HCT116 (cell line): ENCODE measurements around the gene ADARB2. TPM values are rescaled to one million over a fixed set of nuclear protein-coding genes. Genes with fewer than 3 reads are reported as not detected.
"Not testable (repeated sequence)": the region's sequence is repeated elsewhere in the genome, so short reads cannot be mapped to it uniquely, and the experiment has no call there.

ENCODE experiments used
- ATAC-seq: fragments of 200-7000 bp; cut with Tn5 transposase; 2 replicates; pipeline ENCODE4 v1.9.1; 2020; ENCODE audit warnings: mild to moderate bottlenecking, moderate library complexity
- BruUV-seq: library from RNA; stranded (reverse); fragments of 400-500 nt; replicated peaks from 2 replicates; lab custom pipeline; 2021; lab: Mats Ljungman, UMichigan
- CTCF ChIA-PET: fragments of 300-600 bp; sonication (Branson Sonifier 250); formaldehyde crosslinking; loops from one replicate; lab custom pipeline; 2021; ENCODE audit warnings: antibody characterized with exemption; lab: Charles Lee
- POLR2A ChIA-PET: fragments of 300-600, 350-600 bp; sonication (Branson Sonifier 250); formaldehyde crosslinking; loops from one replicate; lab custom pipeline; 2021; ENCODE audit warnings: antibody characterized with exemption; lab: Charles Lee
- RAD21 ChIA-PET, 2 experiments: fragments of 300-600 bp; sonication (Branson Sonifier 250); formaldehyde crosslinking; loops; one replicate each; lab custom pipeline; 2023; ENCODE audit warnings: low total read pairs in 2 of 2; ENCODE audit not compliant: uncharacterized antibody in 2 of 2, unreplicated experiment in 2 of 2, low non-redundant PET in 1 of 2; lab: Charles Lee
- DNase-seq: peaks from one replicate; pipeline ENCODE4 v3.0.0-alpha.2; 2010; ENCODE audit warnings: low read depth, low spot score
- H2AFZ ChIP-seq: fragments of 200-600 bp; shearing (Covaris generic), sonication (generic); 2 replicates; pipeline ENCODE4 v1.6.1; 2017; ENCODE audit warnings: low read depth, mixed run types, mixed read lengths, antibody characterized with exemption, low read length; ENCODE audit not compliant: poor library complexity, severe bottlenecking
- H3K27ac ChIP-seq: 2 replicates; pipeline ENCODE4 v1.5.1; 2012; ENCODE audit warnings: low read depth, low read length
- H3K27me3 ChIP-seq: fragments of 200-600 bp; sonication (generic); 2 replicates; pipeline ENCODE4 v1.6.1; 2016; ENCODE audit warnings: mixed run types, low read length, mixed read lengths; ENCODE audit not compliant: insufficient read depth
- H3K36me3 ChIP-seq, 2 experiments: fragments of 200-500 bp in 1 of 2; fragments of 200-600 bp in 1 of 2; sonication (Bioruptor generic) in 1 of 2; sonication (generic) in 1 of 2; 2 replicates each; pipeline versions ENCODE4 v1.5.1 to v1.6.1; 2014 to 2016; ENCODE audit warnings: low read length in 2 of 2, inconsistent platforms in 1 of 2, mixed read lengths in 1 of 2, mixed run types in 1 of 2; ENCODE audit not compliant: insufficient read depth in 2 of 2, control insufficient read depth in 1 of 2
- H3K4me1 ChIP-seq, 2 experiments: fragments of 200-600 bp in 1 of 2; sonication (generic) in 1 of 2; 2 replicates each; pipeline versions ENCODE4 v1.5.1 to v1.6.1; 2012 to 2017; ENCODE audit warnings: low read length in 2 of 2, inconsistent platforms in 1 of 2, mild to moderate bottlenecking in 1 of 2, mixed read lengths in 1 of 2, mixed run types in 1 of 2, moderate library complexity in 1 of 2; ENCODE audit not compliant: insufficient read depth in 2 of 2, control insufficient read depth in 1 of 2
- H3K4me2 ChIP-seq: fragments of 200-600 bp; sonication (generic); 2 replicates; pipeline ENCODE4 v1.6.1; 2017; ENCODE audit warnings: mixed run types, low read length, mixed read lengths
- H3K4me3 ChIP-seq, 2 experiments: fragments of 200-600 bp in 1 of 2; sonication (generic) in 1 of 2; replicated peaks in 1 of 2; 2 replicates each; pipeline ENCODE4 v1.5.1; 2011 to 2016; ENCODE audit warnings: low read length in 2 of 2, control low read depth in 1 of 2, low read depth in 1 of 2, mild to moderate bottlenecking in 1 of 2, mixed read lengths in 1 of 2, mixed run types in 1 of 2
- H3K79me2 ChIP-seq: fragments of 200-600 bp; sonication (generic); 2 replicates; pipeline ENCODE4 v1.6.1; 2017; ENCODE audit warnings: mild to moderate bottlenecking, mixed run types, low read length, moderate library complexity, mixed read lengths; ENCODE audit not compliant: insufficient read depth
- H3K9ac ChIP-seq: fragments of 200-600 bp; sonication (generic); 2 replicates; pipeline ENCODE4 v1.6.1; 2016; ENCODE audit warnings: low read length, mixed read lengths
- H3K9me2 ChIP-seq: fragments of 200-600 bp; sonication (generic), shearing (Covaris generic); 2 replicates; pipeline ENCODE4 v1.6.1; 2017; ENCODE audit warnings: mixed run types, mild to moderate bottlenecking, moderate library complexity; ENCODE audit not compliant: insufficient read depth
- H3K9me3 ChIP-seq, 2 experiments: fragments of 200-500 bp in 1 of 2; fragments of 200-600 bp in 1 of 2; sonication (Bioruptor generic) in 1 of 2; sonication (generic) in 1 of 2; 2 replicates each; pipeline ENCODE4 v1.6.1; 2014 to 2017; ENCODE audit warnings: low read length in 2 of 2, mixed read lengths in 2 of 2, inconsistent platforms in 1 of 2, low read depth in 1 of 2, mild to moderate bottlenecking in 1 of 2, mixed run types in 1 of 2, moderate library complexity in 1 of 2; ENCODE audit not compliant: control insufficient read depth in 1 of 2, insufficient read depth in 1 of 2
- H4K20me1 ChIP-seq: fragments of 200-600 bp; sonication (generic), shearing (Covaris generic); 2 replicates; pipeline ENCODE4 v1.6.1; 2017; ENCODE audit warnings: mixed run types, mild to moderate bottlenecking, moderate library complexity; ENCODE audit not compliant: insufficient read depth
- SRF ChIP-seq: IDR thresholded peaks from 2 replicates; pipeline ENCODE4 v1.6.1; 2012; ENCODE audit warnings: low read depth
- intact Hi-C: fragments of 100-400 bp; cut with micrococcal nuclease; formaldehyde crosslinking; loops from 2 replicates; pipeline ENCODE4 v1.10.0; 2022
- total RNA-seq: library from RNA; stranded (reverse); gene quantifications from one replicate; pipeline ENCODE4 v1.2.1, GENCODE V29; 2021; ENCODE audit not compliant: unreplicated experiment
- TF ChIP-seq, protein P1 (sequence below), 3 experiments: fragments of 200-600 bp in 1 of 3; sonication (generic) in 1 of 3; IDR thresholded peaks in 2 of 3; conservative IDR thresholded peaks in 1 of 3; 2 replicates each; pipeline ENCODE4 v1.5.1; 2012 to 2017; ENCODE audit warnings: low read depth in 2 of 3, low read length in 2 of 3, antibody characterized with exemption in 1 of 3, borderline replicate concordance in 1 of 3, control low read depth in 1 of 3, mild to moderate bottlenecking in 1 of 3, mixed read lengths in 1 of 3, mixed run types in 1 of 3, moderate library complexity in 1 of 3; ENCODE audit not compliant: insufficient read depth in 1 of 3

Gene ADARB2
- total RNA-seq, 1 experiment from 2014 or later: not detected

DNA sequence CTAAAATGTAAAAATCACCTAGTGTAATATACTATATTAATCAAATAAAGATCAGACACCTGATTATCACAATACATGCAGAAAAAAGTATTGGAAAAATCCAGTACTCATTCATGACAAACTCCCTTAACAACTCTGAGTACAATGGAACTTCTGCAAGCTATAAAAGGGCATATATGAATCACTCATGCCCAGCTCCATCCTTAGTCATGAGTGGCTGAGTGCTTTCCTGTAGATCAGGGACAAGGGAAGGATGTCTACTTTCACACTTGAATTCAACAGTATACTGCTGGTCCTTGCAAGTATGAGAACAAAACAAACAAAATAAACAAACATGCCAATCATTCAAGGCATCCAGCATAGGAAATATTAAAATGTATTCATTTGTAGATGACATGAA lies 116.5 kb downstream of the ADARB2 start:
- no peak overlapping the region for H3K4me3 ChIP-seq
- H2AFZ ChIP-seq: no peak overlapping the region
- H3K9me3 ChIP-seq: 0 out of 4 replicates have a peak, but pooled peaks cover 0 to 3% of the 10 kb centered on the region in 2 experiments
- H3K27ac ChIP-seq: no peak overlapping the region
- 0 out of 2 replicates have a peak, but pooled peaks cover 8% of the 10 kb centered on the region for H3K27me3 ChIP-seq
- DNase-seq (no peak), ATAC-seq (no peak)
- H3K4me2 ChIP-seq: no peak overlapping the region
- H3K9me2 ChIP-seq: no peaks in the 10 kb centered on the region
- RAD21 ChIA-PET: no interaction called here
- intact Hi-C loops: no loop called here
- TF ChIP-seq, protein P1, sequence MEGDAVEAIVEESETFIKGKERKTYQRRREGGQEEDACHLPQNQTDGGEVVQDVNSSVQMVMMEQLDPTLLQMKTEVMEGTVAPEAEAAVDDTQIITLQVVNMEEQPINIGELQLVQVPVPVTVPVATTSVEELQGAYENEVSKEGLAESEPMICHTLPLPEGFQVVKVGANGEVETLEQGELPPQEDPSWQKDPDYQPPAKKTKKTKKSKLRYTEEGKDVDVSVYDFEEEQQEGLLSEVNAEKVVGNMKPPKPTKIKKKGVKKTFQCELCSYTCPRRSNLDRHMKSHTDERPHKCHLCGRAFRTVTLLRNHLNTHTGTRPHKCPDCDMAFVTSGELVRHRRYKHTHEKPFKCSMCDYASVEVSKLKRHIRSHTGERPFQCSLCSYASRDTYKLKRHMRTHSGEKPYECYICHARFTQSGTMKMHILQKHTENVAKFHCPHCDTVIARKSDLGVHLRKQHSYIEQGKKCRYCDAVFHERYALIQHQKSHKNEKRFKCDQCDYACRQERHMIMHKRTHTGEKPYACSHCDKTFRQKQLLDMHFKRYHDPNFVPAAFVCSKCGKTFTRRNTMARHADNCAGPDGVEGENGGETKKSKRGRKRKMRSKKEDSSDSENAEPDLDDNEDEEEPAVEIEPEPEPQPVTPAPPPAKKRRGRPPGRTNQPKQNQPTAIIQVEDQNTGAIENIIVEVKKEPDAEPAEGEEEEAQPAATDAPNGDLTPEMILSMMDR (IDR thresholded peaks at IDR 0.05 in 2 of 3, conservative IDR thresholded peaks at IDR 0.05 in 1 of 3; ENCODE audit: borderline replicate concordance in 1 of 3, insufficient read depth in 1 of 3, low read depth in 2 of 3, low read length in 2 of 3): no peak
- TF ChIP-seq SRF: no peak
- H3K36me3 ChIP-seq: no peaks in the 10 kb centered on the region
- BruUV-seq: no TSS peak
- no peaks in the 10 kb centered on the region for H3K79me2 ChIP-seq
- H3K9ac ChIP-seq: no peak overlapping the region
- no peaks in the 10 kb centered on the region for H4K20me1 ChIP-seq
- POLR2A ChIA-PET: no interaction called here
- no peaks in the 10 kb centered on the region for H3K4me1 ChIP-seq
- CTCF ChIA-PET: no interaction called here

DNA sequence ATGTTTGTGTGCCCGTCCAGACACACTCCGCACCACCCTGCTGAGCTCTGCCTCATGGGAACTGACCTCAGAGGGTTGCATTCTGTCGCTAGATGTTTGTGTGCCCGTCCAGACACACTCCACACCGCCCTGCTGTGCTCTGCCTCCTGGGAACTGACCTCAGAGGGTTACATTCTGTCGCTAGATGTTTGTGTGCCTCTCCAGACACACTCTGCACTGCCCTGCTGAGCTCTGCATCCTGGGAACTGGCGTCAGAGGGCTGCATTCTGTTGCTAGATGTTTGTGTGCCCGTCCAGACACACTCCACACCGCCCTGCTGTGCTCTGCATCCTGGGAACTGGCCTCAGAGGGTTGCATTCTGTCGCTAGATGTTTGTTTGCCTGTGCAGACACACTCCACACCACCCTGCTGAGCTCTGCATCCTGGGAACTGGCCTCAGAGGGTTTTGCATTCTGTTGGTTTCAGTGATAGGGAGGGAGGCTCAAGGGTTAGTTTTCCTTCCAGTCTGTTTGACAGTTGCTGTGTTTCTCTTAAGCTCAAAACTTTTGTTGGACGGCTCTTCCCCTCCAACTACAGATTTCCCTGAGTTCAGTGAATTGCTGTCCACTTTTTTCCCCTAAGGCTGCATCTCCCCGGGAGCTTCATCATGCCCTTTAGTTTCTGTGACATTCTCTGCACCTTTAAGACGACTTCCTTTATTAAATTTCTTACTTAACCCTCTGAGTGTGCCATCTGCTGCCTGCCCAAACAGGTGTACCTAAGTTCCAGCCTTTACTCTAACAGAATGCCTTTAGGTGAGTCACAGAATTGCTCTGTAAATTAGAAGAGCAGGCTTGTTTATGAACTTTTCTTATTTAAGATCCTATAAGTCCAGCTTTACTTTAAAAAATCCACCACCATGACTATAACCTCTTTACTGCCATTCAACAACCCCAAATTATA lies 119.7 kb downstream of the ADARB2 start:
- CTCF ChIA-PET: not testable (repeated sequence)

GRCh38 chr10:1616701-1617100 lies 120.6 kb downstream of the ADARB2 start:
- H3K4me3 ChIP-seq, H2AFZ ChIP-seq, H3K27ac ChIP-seq, RAD21 ChIA-PET, intact Hi-C loops, H3K9ac ChIP-seq, H3K9me3 ChIP-seq, ATAC-seq, CTCF ChIA-PET, H4K20me1 ChIP-seq, H3K79me2 ChIP-seq, H3K4me1 ChIP-seq, H3K9me2 ChIP-seq, BruUV-seq, DNase-seq, H3K4me2 ChIP-seq, H3K36me3 ChIP-seq, POLR2A ChIA-PET: not testable (repeated sequence)
- H3K27me3 ChIP-seq: 0 out of 2 replicates have a peak, but pooled peaks cover 11% of the 10 kb centered on the region

More for the DNA sequence above, 119.7 kb downstream of the ADARB2 start:
- DNase-seq, RAD21 ChIA-PET, H3K4me2 ChIP-seq, BruUV-seq, H3K9ac ChIP-seq, H3K9me3 ChIP-seq, H3K79me2 ChIP-seq, intact Hi-C loops, H3K9me2 ChIP-seq, H3K36me3 ChIP-seq, H3K27me3 ChIP-seq, H3K4me3 ChIP-seq, ATAC-seq, H3K27ac ChIP-seq, H3K4me1 ChIP-seq, POLR2A ChIA-PET, H4K20me1 ChIP-seq, H2AFZ ChIP-seq: not testable (repeated sequence)
